Inflammatory macrophage (primary cell): ENCODE measurements around the gene SFRP2.

Source experiments
- DNase-seq, 2 donors: peaks; one replicate each; pipeline ENCODE4 v3.0.0-alpha.2; 2020 to 2022

Gene SFRP2

GRCh38 chr4:153794006-153794405, 5.1 kb upstream of the SFRP2 start:
- DNase-seq: no peak

DNA sequence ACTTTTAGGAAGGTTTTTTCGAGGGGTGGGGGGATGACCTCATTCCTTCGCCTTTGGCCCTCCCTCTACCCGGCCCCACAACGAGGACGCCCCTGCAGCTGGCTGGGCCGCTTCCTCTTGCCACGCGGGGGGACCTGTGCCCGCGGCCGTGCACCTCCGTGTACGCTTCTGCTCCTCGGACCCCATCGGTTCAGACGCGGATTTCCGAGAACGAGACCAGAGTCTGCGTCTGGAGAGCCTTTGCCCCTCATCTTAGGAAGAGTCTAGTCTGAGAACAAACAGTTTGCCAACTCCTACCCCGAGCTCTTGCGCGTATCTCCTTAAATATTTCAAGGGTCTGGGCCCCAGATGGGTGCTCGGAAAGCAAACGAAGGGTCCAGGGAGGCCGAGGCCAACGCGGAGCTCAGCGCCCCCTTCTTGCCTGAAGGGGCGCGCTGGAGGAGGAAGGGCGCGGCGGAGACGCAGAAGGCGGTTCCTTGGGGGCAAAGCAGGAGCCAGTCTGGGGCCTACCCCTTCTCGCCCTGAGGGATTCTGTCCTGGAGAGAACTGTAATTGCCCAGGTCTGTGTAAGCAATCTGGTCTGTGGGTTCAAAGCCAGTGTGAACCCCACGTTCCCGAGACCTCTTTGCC, 3.9 kb upstream of the SFRP2 start:
- no peak for DNase-seq

GRCh38 chr4:153791746-153792617, 3.1 kb upstream of the SFRP2 start:
- DNase-seq: peak in 1 of 2 donors; percentile 17

- peak in 1 of 2 donors; percentile 15 for DNase-seq
These were observed 2.2 kb upstream of the SFRP2 start for GRCh38 chr4:153790962-153791551.

DNA sequence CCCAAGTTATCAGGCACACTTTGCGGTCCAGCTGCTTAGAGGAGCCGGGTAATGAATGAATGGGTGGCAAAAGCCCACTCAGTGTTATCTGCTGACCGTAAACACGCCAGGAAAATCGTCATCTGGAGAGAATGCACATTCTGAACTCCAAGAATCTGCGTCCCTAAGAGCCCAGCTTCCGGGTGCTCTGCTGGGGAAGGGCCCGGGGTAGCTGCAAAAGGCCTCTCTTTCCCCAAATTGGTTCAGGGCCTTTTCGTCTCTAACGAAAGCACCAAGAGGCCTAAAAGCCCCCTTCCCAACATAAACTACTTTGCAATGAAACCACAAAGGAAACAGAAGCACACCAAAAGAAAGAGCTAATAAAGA, 1.6 kb upstream of the SFRP2 start:
- DNase-seq: no peak

DNA sequence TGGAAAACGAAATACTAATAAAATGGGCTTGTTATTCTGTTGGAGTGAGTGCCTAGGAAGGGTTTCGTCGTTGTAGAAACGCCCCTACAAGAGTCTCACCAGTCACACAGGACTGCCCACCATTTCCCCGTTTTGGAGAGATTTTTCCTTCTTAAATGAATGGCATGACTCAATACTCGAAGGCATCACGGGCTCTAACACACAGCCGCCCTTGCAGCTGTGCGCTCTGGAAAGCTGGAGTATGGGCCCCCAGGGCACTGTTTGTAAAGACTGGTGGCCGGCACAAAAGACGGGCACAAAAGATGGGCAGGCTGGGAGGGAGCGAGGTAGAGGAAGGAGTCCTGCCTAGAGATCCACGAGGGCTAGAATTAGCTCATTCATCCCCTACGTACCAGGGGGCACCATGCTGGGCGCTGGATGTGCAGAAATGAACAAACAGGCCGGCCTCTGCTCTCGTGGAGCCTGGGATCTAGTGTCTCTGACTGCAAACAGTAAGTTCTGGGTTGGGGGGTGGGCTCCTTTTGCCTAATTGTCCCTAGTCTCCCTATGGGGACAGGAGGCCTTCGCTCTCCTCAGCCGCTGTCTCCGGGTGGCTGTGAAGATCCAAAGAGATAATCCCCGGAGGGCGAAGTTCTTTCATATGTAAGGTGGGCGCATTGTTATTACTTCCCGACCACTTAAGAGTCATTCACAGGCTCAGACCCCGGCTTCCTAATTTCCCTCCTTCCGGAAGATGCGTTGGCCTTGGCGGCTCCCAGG, 1.0 kb upstream of the SFRP2 start:
- no peak for DNase-seq

- DNase-seq: no peak
These were observed 851 bp downstream of the SFRP2 start for GRCh38 chr4:153788051-153788412.

GRCh38 chr4:153787575-153787974, 1.3 kb downstream of the SFRP2 start:
- no peak for DNase-seq

DNA sequence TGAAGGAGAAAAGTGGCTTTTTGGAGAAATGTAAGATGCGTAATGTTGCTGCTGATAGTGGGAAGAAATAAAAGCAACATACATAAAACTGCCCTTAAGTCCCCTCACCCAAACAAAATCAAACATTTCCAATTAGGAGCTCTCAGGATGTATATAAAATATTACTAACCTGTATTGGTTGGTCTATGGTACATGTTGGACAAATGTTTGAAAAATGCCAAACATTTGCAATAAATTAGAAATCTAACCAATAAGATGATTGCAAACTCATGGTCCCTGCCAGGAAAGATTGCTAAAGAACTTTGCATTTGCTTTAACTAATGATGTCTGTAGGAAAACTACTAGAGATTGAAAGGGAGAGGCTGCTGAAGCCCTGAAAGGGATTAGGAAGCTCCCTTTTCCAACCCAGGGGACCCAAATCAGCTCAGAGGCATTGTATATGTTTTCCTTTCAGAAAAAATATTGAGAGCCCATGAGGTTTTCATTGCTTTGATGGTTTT, 1.8 kb downstream of the SFRP2 start:
- DNase-seq: no peak

DNA sequence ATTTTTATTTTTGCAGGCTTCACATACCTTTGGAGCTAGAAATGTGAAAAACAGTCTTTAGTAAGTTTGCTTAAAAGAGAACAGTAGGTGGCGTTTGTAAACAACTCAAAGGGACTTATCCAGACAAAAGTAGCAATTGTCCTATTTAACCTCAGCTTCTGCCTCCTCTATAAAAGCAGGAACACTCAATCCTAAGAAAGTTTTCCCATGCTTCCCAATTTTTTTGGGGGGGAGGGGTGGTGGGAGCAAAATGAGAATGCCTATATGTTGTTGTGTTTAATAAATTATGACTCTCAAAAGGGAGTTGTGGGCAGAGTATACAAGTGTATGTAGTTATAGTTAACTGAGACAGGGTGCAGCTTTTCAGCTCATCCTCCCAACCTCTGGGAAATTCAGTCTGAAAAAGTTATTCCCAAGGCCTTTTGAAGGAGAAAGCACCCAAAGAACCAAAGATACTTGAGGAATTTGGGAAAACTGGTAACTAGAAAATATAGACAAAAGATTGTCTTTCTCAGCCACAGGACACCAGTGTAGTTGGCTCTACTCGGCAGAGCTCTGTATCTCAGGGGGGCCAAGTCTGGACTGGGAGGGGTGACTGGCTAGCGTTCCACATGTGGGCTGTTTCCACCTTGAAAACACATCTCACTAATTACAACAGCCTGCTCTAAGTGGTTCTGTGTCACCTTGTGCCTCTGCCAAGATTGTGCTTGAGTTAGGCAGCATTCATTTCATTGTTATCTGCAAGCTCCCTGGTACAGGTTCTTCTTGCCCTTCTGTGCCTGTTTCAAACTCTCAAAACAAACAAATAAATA, 2.8 kb downstream of the SFRP2 start:
- no peak for DNase-seq

GRCh38 chr4:153784166-153784699, 4.7 kb downstream of the SFRP2 start:
- no peak for DNase-seq

DNA sequence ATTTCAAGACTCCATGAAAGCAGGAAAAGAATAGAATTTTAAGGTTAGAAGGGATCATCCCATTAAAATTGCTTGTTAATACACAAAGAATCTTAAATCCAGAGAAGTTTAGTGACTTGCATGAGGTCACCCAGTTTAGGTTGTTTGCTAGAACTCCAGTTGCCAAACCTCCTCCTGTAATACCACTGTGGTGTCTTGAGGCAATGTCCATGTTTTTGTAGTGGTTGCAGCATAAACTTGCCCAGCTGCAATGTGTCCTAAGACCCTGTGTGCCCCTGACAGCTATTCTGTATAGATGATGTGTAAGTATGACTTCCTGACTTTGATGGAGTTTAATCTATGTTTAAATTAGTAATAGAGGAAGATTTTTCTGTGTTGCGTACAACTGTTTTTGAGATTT, 6.3 kb downstream of the SFRP2 start:
- no peak for DNase-seq

GRCh38 chr4:153781717-153782416, 7.0 kb downstream of the SFRP2 start:
- no peak for DNase-seq

DNA sequence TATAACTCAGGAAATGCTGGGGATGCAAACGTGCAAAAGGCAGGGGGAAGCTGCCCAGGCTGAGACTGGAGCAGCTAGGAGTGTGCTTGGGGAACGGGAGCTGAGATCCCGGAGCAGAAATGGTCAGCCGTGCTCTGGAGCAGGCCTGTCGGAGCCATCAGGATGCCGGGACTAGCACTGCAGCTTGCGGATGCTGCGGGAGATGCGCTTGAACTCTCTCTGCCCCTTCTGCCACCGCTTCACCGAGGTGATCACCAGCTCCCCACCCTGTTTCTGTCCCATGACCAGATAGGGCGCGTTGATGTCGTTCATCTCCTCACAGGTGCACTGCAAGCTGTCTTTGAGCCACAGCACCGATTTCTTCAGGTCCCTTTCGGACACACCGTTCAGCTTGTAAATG, 7.6 kb downstream of the SFRP2 start:
- DNase-seq: no peak

DNA sequence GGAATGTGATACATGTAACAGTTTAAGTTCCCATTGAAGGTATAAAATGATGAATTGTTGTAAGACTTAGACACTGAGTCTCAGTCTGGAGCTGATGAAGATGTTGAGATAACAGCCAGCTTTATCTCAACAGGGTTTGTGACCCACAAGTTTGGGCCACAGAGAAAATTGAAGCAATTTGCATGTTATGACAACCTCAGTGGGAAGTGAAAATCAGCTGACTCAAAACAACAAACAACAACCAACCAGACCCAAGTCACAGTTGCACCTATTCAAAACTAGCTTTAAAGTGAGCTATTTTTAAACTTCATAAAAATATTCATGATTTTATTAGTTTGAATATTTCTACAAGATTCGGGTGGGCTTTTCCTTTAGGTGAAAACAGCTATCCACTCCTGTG, 8.0 kb downstream of the SFRP2 start:
- no peak for DNase-seq

- no peak for DNase-seq
These were observed 8.7 kb downstream of the SFRP2 start for GRCh38 chr4:153780221-153780620.

GRCh38 chr4:153778383-153778782, 10.5 kb downstream of the SFRP2 start:
- no peak for DNase-seq

DNA sequence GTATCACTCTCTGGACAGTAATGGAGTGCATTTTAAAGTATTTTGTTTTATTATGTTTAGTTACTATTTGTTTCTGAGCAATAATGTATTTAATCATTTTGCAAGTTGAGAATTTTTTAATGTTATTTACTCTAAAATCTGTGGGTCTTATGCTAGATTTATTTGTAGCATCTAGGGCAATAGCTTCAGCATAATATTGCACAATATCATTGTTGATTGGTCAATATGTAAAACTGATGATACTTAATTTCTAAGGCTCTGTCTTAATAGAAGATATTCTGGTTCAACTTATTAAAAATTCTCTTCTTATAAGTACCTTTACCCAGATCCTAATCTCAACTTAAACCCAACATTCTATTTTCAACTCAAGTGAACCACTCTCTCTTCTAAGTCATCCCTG, 11.5 kb downstream of the SFRP2 start:
- no peak for DNase-seq

DNA sequence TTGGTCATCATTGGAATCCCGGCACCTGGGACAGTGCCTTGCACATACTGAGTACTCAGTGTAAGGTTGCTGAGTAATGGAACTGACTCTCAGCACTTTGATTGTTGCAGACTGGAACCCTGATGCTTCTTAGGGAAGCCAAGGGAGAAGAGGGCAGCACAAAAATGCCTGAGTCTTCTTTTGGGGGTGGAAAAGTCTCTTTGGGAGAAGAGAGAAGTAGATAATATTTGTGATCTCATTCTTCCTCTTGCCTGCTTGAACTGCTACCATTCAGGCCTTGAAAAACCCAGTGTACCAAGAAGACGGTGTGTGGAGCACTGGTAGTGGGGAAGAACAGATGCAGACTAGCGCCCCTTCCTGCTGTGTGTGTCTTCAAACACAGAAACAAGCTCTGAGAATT, 12.3 kb downstream of the SFRP2 start:
- no peak for DNase-seq

DNA sequence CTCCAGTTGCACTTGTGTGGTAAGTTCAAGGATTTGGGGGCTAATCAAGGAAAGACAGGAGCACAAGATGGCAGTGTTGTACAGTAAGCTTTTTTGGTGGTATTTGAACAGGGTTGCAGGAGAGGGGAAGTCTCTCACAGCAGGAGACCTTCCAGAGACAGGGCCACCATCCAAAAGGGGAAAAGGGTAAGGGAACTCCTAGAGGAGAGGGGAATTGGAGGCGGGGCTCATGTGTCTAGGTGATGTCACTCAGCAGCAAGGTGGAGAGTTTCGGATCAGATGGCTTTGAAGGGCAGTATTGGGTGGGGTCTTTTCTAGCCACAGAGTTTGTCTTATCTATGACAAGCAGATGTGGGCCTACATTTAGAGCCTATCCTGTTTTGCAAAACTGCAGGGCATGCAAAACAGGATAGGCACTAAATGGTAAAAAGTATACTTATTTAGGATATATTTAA, 15.6 kb downstream of the SFRP2 start:
- DNase-seq: no peak

GRCh38 chr4:153771046-153771445, 17.8 kb downstream of the SFRP2 start:
- DNase-seq: peak; percentile 21 to 24
